ENCODE results near the gene FLVCR1.

The FLVCR1 gene

DNA sequence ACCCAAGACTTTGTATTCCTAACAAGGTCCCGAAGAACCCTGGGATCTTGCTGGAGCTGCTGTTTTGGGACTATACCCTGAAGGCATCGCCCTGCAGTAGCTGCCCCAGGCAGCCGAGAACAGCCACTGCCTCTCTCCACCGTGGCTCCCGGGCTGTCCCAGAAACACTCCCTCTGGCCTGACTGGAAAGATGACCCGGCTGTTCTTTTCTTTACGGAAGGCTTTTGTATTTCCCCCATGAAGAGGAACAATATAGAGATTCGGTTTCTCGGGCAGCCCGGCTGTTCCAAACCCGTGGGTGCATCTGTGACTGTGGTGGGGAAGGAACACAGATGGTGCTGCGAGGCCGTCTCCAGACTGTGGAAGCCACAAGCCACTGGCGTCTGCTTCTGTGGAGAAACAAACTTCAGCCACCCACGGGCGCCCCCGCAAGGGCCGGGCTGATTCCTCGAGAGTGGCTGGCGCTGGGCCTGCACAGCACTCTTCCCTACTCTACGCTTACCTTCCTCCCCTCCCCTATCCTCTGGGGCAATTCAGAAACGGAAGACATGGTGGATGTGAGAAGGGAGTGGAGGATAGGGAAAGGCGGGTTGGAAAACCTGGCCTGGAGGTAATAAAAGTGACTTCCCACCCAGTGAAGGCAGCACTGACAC, 58.5 kb downstream of the FLVCR1 start:
- no peak for DNase-seq

DNA sequence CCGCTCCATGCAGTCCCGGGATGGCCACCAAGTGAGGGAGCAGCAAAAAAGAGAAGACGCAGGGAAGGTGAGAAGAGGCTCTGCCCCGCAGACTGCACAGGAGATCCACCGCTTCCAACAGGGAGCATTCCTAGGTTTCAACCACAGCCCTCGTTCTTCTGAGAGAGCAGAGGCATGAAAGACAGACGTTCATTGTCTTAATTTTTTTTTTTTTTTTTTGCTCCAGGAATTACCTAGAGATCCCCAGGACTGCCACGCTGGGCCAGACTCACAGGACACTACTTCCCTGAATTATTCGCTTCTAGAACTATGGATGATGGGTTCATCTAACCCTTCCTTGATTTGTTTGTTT, 59.0 kb downstream of the FLVCR1 start:
- DNase-seq, result no peak

DNA sequence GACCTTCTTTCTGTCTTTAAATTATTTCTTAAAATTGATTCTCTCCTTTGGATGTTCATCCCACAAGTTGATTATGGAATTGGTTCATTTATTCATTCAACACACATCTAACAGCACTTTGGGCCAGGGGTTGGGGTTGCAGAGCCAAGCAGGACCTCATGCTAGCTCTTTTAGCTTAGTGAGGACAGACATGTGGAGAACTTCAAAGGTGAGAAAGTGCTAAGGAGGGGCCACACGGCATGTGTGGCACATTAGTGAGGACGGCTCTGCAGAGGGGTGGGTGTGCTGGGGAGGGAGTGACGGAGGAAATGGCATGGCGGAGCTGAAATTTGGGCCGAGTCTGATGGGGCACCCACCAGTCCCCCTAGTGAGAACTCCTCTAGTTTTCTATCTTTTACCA, 59.8 kb downstream of the FLVCR1 start:
- no peak for DNase-seq

DNA sequence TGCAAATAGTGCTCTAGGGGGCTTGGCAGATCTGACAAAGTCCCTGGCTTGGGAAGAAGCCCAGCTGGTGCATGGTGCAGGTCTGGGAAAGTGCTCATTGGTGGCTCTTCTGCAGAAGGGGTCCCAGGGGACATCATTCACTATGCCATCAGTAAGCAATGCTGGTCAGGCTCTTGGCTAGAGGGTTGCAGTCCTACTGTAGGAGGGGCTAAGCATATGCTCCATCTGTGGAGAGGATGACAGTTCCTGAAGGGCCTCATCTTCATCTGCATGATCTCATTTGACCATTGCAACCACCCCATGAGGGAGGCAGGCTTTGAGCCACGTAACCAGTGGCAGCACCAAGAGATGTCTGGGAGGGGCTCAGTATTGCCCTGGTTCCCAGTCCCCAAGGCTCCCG, 60.7 kb downstream of the FLVCR1 start:
- no peak for DNase-seq

DNA sequence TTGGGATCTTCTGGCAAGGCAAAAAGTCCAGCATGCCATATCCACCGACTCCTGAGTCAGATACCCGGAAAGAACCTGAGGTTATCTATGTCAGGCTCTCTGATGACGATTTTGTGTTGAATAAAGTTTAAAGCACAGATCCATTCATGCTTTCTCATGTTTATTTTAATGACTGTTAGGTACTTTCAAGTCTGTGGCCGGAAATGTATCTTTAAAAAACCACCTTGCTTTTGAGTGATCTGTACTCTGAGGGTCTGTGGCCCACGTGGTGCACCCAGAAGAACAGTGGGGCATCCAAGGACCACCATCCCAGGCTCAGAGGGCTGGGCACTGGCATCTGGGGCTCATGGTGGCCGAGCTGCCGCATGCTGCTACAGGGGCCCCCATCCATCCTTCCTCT, 62.2 kb downstream of the FLVCR1 start:
- no peak for DNase-seq

DNA sequence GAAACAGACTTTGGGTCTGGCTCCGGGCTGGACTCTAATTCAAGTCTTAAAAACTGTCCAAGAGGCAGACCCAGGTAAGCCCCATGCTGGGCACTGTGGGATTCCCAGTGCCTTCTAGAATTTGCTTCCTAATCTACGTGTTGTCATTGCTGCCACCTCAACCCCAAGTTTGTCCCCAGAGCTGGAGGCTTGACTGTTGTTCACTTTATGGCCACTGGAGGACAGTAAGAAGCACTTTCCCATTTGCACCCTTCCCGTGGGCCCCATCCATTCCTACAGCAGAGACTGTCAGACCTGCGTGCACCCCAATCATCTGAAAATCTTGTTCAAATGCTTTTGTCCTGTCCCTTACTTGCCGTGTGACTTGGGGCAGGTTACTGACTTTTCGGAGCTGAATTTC, 62.8 kb downstream of the FLVCR1 start:
- DNase-seq, result no peak

DNA sequence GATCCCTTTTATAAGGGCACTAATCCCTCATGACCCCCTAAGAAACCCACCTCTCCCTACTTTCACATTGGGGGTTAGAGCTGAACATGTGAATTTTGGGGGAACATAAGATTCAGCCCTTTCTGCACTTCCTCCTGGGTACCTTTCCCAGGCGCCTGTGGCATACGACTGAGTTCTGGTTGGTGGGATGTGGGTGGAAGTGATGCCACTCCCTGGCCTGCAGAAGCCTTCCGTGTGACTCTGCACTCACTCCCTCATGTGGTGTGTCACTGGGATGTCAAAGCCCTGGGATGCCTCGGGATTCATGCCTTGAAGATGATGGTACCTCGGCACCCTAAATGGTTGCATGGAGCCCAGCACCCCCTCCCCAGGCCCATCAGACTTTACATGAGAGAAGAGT, 63.9 kb downstream of the FLVCR1 start:
- DNase-seq, result no peak

DNA sequence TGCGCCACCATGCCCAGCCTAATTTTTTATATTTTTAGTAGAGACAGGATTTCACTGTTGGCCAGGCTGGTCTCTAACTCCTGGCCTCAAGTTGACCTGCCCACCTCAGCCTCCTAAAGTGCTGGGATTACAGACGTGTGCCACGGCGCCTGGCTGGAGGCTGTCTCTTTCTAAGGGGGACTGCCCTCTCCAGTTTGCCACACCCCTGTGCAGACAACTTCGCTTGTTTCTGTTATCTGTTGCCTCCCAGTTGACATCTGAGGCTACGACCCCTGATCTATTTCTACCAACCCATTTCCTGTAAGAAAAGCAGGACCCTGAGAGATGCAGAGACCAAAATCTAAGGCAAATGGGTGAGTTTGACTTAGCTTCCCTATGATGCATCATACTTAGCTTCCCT, 68.3 kb downstream of the FLVCR1 start:
- DNase-seq, result no peak

DNA sequence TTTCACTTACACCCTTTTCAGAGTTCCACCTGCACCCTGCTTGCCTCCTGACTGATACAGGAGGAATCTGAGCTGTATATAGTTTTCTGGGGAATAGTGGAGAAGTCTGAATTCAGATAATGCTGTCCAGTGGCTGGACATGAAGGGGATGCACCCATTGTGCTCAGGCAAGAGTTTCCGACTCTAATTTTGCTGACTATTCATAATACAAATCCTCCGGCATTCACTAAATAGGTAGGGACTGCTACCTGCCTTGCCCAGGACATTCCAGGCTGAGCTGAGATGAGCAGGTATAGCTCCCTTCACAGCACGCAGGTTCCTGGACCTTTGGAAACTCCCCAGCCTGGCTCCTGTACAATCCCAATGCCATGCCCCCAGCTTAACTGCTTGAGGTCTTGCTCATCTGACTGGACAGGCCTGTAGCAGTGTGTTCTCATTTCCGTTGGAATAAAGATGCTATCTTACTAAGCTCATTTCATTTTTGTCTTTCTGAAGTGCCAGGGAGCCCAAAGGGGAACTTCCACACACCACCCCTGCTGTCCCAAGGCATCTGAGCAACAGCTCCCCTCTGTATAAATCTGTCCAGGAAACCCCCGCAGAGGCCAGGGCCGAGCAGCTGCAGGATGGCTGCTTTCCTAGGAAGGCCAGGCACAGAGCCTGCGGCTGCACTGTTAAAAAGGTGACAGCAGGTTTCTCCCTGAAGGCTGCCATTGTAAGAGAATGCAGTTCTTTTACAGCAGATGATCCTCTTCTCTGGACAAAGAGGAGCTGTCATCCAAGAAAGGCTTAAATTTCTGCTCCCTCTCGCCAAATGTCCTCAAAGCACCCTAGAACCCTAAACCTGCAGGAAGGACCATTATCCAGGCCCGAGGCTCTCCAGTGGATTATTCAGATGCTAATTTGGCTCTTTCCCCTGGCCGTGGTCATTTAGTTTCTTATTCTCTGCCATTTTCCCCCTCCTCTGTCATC, 70.5 kb downstream of the FLVCR1 start:
- no peak for DNase-seq

DNA sequence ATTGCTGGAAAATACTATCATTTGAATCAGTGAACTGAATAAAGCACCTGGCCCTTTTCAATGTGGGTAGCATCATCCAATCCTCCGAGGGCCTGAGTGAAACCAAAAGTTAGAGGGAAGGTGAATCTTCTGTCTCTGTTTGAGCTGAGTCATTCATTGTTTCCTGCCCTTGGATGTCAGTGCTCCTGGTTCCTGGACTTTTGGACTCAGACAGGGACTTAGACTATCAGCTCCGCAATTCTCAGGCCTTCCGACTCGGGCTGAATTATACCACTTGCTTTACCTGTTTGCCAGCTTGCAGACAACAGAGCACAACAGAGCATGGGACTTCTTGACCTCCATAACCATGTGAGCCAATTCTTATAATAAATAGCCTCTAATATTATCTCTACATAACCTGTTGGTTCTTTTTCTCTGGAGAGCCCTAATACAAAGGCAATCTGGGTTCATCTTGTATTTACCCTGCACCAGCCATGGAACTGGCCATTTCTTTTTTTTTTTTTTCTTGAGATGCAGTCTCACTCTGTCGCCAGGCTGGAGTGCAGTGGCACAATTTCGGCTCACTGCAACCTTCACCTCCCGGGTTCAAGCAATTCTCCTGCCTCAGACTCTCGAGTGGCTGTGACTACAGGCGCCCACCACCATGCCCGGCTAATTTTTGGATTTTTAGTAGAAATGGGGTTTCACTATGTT, 73.1 kb downstream of the FLVCR1 start:
- DNase-seq, result no peak

DNA sequence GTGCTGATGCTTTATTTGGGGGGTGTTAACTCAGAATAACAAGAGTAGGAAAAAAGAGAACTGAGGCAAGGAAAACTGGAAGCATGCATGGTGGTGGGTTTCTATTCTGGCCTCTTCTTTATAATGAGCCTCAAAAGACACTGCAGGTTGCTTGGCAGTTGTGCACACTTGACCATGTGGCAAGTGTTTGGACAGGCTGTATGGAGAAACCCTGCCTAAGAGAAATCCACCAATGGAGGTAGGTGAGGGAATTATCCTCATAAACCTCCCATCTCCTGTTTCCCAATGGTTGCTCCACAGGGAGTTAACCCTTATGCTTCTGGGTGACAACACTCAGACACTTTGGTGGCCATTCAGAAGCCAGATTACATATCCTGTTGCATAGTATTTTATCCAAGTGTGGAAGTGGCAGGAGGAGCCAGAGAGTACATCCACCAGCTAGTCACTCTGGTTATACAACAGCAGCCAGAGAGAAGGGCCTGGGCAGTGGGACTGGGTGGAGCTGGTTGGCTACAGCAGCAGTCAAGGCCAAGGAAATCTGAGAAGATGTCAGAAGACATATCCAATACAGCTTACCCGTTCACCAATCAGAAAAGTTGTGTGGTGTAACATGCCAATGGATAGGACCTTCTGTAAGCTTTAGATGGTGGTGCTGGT, 75.9 kb downstream of the FLVCR1 start:
- DNase-seq, result no peak

DNA sequence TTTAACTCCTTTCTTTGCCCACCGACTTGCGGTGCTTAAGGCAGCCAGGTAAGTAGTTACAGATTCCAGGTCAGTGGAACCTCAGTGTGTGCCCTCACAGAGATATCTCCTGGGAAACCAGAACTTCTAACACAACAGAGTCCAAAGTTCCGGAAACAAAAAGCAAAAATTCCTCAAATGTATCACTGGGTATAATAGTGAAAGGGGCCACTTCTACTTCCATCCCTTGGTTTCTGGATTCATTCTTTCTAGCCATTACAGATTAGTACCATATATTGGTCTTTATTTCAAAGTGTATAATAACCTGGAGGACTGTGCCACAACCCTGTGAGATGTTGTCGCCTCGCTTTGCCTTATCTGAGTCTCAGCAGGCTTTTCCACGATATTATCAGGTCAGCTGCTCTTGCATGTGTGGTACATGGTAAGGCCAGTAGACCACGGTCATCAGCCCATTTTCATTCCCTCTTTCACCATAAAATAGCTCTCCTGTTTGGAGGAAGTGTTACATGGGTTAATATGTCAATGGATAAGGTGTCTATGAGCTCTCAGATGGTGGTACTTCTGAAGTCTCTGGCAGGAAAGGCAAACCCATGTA, 77.4 kb downstream of the FLVCR1 start:
- no peak for DNase-seq

DNA sequence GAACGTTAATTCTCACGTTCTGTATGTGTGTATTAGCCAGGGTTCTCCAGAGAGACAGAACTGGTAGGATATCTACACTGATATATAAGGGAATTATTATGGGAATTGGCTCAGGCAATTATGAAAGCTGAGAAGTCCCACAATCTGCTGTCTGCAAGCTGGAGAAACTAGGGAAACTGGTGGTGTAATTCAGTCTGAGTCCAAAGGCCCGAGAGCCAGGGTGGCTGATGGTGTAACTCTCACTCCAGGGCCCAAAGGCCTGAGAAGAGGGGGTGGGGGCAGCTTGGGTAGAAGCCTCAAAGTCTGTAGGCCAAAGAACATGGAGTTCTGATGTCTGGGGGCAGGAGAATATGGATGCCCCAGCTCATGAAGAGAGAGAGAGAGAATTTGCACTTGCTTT, 79.0 kb downstream of the FLVCR1 start:
- no peak for DNase-seq

DNA sequence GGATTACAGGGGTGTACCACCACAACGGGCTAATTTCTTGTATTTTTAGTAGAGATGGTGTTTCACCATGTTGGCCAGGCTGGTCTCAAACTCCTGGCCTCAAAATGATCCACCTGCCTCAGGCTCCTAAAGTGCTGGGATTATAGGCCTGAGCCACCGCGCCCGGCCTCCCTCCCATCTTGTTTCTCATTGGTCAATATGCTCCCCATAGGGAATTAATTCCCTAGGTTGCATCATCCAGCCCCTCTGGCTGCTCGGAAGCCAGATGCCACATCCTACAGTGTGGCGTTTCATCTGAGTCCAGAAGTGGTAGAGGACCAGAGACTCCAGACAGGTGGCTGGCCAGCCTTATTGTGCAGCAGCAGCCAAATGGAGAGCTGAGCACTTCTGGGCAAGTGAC, 80.8 kb downstream of the FLVCR1 start:
- no peak for DNase-seq

DNA sequence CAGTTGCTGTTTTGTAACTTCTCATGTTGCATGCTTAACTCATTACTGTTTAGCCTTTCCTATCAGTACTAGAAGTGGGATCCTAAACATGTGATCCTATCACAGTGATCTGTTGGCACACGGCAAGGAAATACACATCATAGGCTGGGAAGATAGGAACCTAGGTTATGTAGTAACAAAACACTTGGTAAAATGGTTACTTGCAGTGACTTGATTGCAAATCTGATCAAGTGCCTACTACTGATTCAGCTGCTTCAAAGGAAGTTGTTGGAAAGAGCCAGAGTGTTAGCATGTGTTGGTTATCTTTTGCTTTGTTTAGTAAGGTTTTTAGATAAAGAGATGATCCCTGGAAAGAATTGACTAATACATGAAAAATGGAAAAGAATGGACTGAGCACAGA, 83.4 kb downstream of the FLVCR1 start:
- DNase-seq, result no peak

DNA sequence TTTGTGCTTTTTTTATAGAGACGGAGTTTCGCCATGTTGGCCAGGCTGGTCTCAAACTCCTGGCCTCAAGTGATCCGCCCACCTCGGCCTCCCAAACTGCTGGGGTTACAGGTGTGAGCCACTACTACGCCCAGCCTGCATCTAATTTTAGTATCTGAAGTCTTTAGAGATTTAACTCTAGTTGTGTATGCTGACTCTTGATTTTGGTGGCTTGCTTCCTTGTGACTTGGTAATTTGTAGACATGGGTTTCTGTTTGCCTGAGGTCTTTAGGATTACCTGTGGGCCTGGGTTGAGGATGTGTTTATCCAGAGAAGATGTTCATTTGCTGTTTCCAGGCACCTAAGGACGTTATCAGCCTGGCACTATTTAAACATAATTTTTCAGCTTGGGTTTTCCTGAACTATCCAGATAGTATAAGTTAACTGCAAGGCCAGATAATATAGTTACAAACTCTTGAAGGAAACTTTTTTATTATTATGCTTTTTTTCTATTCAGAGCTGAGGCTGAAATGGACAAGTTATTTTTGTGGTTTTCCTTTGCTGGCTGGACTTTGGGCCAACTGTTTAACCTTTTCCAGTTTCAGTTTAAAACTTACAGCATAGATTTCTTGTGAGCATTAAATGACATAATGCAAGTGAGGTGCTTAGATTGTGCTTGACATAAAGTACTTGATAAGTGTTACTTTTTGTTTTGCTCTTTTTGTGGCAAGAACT, 84.8 kb downstream of the FLVCR1 start:
- DNase-seq, result no peak

DNA sequence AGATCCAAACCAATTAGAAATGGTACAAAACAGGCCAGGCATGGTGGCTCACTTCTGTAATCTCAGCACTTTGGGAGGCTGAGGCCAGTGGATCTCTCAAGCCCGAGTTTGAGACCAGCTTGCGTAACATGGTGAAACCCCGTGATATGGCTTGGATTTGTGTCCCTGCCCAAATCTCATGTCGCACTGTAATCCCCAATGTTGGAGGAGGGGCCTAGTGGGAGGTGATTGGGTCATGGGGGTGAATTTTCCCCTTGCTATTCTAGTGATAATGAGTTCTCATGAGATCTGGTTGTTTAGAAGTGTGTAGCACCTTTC, 85.3 kb downstream of the FLVCR1 start:
- DNase-seq, result no peak

DNA sequence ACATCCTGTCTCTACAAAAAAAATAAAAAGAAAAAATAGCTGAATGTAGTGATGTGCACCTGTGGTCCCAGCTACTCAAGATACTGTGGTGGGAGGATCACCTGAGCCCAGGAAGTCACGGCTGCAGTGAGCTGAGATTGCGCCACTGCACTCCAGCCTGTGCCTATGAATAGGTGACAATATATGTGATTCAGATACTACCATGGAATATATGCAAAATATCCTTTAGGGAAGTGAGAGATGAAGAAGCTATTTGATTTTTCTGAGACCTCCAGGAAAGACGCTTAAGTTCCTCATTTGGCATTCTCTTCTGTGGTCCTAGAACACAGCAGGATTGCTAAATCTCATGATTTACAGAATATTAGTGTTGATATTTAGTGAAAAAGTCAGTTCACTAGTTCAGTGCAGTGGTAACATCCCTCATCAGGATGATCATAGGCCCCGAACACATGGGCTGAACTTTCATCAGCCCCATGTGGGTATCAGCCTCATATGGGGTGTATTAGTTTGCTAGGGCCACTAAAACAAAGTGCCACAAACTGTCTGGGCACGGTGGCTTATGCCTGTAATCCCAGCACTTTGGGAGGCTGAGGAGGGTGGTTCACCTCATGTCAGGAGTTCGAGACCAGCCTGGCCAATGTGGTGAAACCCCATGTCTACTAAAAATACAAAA, 86.3 kb downstream of the FLVCR1 start:
- no peak for DNase-seq

DNA sequence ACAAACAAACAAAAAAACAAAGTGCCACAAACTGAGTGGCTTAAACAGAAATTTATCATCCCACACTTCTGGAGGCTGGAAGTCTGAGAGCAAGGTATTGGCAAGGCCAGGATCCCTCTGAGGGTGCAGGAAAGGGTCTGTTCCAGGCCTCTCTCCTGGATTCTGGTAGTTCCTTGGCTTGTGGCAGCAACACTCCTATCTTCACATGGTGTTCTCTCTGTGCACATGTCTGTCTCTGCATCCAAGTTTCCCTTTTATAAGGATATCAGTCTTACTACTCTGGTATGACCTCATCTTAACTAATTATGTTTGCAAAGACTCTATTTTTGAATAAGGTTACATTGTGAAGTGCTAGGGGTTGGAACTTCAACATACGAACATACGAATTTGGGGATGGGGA, 87.0 kb downstream of the FLVCR1 start:
- no peak for DNase-seq

DNA sequence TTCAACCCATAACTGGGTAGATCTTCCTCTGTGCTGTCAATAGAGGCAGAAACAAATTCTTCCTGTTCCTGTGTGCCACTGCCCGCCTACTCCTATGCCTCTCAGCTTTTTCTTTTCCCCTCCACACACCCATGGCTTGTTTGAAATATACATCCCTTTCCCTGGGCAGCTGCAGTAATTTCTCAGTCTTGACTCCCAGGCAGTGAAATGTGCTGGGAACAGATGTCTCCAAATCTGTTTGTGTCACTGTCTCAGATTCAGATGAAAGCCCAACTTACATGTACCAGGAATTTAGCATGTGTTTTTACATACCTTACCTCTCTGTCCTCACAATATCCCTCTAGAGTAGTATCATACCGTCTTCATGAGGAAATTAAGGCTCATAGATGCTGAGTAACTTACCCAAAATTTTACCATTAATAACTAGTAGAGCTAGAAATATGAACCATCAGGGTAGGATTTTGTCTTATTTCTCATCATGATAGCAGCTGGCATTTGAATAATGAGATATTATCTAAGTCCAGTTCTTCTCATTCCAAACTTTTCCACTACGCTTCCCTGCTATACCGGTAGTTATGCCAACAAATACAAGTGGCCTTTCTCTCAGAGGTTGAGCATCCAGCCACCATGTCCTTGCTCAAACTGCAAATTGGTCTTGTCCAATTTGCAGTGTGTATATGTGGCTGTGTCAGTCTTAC, 87.5 kb downstream of the FLVCR1 start:
- no peak for DNase-seq

DNA sequence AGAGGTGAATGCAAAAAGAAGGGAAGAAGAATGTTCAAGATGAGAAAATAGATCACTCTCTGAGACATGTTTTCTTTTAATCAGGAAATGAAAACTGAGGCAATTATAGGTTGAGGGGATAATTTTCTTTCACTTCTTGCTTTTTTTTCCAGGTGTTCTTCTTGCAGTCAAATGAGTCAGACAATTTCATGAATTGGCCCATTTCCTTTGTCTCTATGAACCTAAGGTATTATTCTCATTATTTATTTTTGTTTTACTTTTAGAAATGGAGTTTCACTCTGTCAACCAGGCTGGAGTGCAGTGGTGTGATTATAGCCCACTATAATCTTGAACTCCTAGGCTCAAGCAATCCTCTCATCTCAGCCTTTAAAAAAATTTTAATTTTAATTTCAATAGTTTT, 88.8 kb downstream of the FLVCR1 start:
- DNase-seq, result no peak
